HUES48 (cell line): ENCODE measurements around the gene GAB2.

Experiments used
- H3K27ac ChIP-seq: one replicate; pipeline ENCODE4 v1.7.0; 2013; ENCODE audit warnings: low read depth, low read length, inconsistent platforms
- H3K27me3 ChIP-seq: 2 replicates; pipeline ENCODE4 v1.6.1; 2013; ENCODE audit warnings: mild to moderate bottlenecking, low read length; ENCODE audit not compliant: control insufficient read depth, insufficient read depth
- H3K36me3 ChIP-seq: 2 replicates; pipeline ENCODE4 v1.6.1; 2013; ENCODE audit warnings: low read length; ENCODE audit not compliant: control insufficient read depth, insufficient read depth
- H3K4me1 ChIP-seq: 2 replicates; pipeline ENCODE4 v1.6.1; 2013; ENCODE audit warnings: mild to moderate bottlenecking, low read length; ENCODE audit not compliant: control insufficient read depth, insufficient read depth
- H3K4me3 ChIP-seq: 2 replicates; pipeline ENCODE4 v1.5.1; 2013; ENCODE audit warnings: mild to moderate bottlenecking, low read depth, low read length
- H3K9ac ChIP-seq: 2 replicates; pipeline ENCODE4 v1.6.1; 2013; ENCODE audit warnings: mild to moderate bottlenecking, low read depth, low read length, moderate library complexity
- H3K9me3 ChIP-seq: 2 replicates; pipeline ENCODE4 v1.6.1; 2013; ENCODE audit warnings: low read length; ENCODE audit not compliant: control insufficient read depth, insufficient read depth

Gene GAB2

GRCh38 chr11:78351979-78352841 is 65.4 kb downstream of the GAB2 start:
- no peak overlapping the region for H3K9ac ChIP-seq
- H3K36me3 ChIP-seq = no peaks in the 10 kb centered on the region
- no peak overlapping the region for H3K4me3 ChIP-seq
- H3K27me3 ChIP-seq = no peaks in the 10 kb centered on the region
- H3K4me1 ChIP-seq = peaks cover 16% of the 10 kb centered on the region
- H3K27ac ChIP-seq = no peak overlapping the region
- no peaks in the 10 kb centered on the region for H3K9me3 ChIP-seq

- Histone ChIP-seq H3K9ac (no peak overlapping the region), H3K4me3 (no peak overlapping the region), H3K9me3 (no peaks in the 10 kb centered on the region), H3K27me3 (no peaks in the 10 kb centered on the region), H3K4me1 (peaks cover 16% of the 10 kb centered on the region), H3K36me3 (no peaks in the 10 kb centered on the region), H3K27ac (peak overlapping the region; percentile 17)
These were observed 66.4 kb downstream of the GAB2 start for GRCh38 chr11:78351193-78351592.

- Histone ChIP-seq H3K9ac (no peak overlapping the region), H3K4me1 (peaks cover 16% of the 10 kb centered on the region), H3K9me3 (no peaks in the 10 kb centered on the region), H3K27me3 (no peaks in the 10 kb centered on the region), H3K4me3 (no peak overlapping the region), H3K27ac (peak overlapping the region; percentile 17), H3K36me3 (no peaks in the 10 kb centered on the region)
These were observed 66.9 kb downstream of the GAB2 start for GRCh38 chr11:78350646-78351165.

GRCh38 chr11:78350091-78350645 is 67.5 kb downstream of the GAB2 start:
- H3K27ac ChIP-seq = peak overlapping the region; percentile 17
- no peaks in the 10 kb centered on the region for H3K36me3 ChIP-seq
- H3K27me3 ChIP-seq = no peaks in the 10 kb centered on the region
- no peaks in the 10 kb centered on the region for H3K9me3 ChIP-seq
- H3K9ac ChIP-seq = peak overlapping the region; percentile 6; the same call in 1 of the 2 replicates
- H3K4me3 ChIP-seq = no peak overlapping the region
- H3K4me1 ChIP-seq = peaks cover 16% of the 10 kb centered on the region

GRCh38 chr11:78349624-78350023 is 68.0 kb downstream of the GAB2 start:
- Histone ChIP-seq H3K4me3 (no peak overlapping the region), H3K27me3 (no peaks in the 10 kb centered on the region), H3K36me3 (no peaks in the 10 kb centered on the region), H3K27ac (no peak overlapping the region), H3K4me1 (peaks cover 16% of the 10 kb centered on the region), H3K9ac (no peak overlapping the region), H3K9me3 (no peaks in the 10 kb centered on the region)

DNA sequence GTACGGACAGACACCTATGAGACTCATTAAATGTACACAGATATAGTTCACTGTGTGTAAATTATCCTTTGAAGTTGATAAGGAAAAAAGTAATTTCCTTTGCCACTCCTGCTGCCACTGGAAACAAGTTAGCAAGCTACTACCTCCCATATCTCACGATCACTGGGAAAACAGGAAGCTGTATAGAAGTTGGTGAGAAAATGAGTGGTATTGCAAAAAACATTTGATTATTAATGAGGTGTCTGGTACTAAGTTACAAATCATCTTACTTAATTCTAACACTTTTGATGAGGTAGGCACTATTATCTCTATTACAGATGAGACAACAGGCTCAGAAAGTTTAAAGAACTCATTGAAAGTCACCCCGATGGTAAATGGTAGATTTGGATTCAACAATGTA is 68.5 kb downstream of the GAB2 start:
- H3K27me3 ChIP-seq = no peaks in the 10 kb centered on the region
- no peak overlapping the region for H3K4me3 ChIP-seq
- H3K36me3 ChIP-seq = no peaks in the 10 kb centered on the region
- H3K4me1 ChIP-seq = peaks cover 16% of the 10 kb centered on the region
- no peaks in the 10 kb centered on the region for H3K9me3 ChIP-seq
- H3K27ac ChIP-seq = no peak overlapping the region
- H3K9ac ChIP-seq = no peak overlapping the region

DNA sequence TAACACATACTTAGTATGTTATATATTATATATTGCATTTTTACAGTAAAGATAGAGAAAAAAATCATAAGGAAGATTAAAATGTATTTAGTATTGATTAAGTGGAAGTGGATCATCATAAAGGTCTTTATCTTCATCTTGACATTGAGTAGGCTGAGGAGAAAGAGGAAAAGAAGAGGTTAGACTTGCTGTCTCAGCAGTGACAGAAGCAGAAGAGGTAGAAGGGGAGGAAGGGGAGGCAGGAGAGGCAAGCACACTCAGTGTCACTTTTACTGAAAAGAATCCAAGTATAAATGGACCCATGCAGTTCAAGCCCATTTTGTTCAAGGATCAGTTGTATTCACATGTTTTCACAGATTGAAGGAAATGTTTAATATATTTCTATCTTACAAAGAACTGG is 69.7 kb downstream of the GAB2 start:
- H3K27ac ChIP-seq = no peak overlapping the region
- H3K9ac ChIP-seq = no peak overlapping the region
- H3K4me1 ChIP-seq = peaks cover 16% of the 10 kb centered on the region
- H3K9me3 ChIP-seq = no peaks in the 10 kb centered on the region
- no peaks in the 10 kb centered on the region for H3K27me3 ChIP-seq
- no peaks in the 10 kb centered on the region for H3K36me3 ChIP-seq
- H3K4me3 ChIP-seq = no peak overlapping the region

GRCh38 chr11:78346799-78347198 is 70.8 kb downstream of the GAB2 start:
- Histone ChIP-seq H3K9me3 (no peaks in the 10 kb centered on the region), H3K36me3 (no peaks in the 10 kb centered on the region), H3K4me3 (no peak overlapping the region), H3K4me1 (peaks cover 16% of the 10 kb centered on the region), H3K9ac (no peak overlapping the region), H3K27me3 (no peaks in the 10 kb centered on the region), H3K27ac (no peak overlapping the region)

GRCh38 chr11:78345450-78345849 is 72.2 kb downstream of the GAB2 start:
- Histone ChIP-seq H3K9me3 (no peaks in the 10 kb centered on the region), H3K36me3 (no peaks in the 10 kb centered on the region), H3K4me3 (no peak overlapping the region), H3K9ac (no peak overlapping the region), H3K4me1 (peaks cover 10% of the 10 kb centered on the region), H3K27me3 (no peaks in the 10 kb centered on the region), H3K27ac (no peak overlapping the region)

DNA sequence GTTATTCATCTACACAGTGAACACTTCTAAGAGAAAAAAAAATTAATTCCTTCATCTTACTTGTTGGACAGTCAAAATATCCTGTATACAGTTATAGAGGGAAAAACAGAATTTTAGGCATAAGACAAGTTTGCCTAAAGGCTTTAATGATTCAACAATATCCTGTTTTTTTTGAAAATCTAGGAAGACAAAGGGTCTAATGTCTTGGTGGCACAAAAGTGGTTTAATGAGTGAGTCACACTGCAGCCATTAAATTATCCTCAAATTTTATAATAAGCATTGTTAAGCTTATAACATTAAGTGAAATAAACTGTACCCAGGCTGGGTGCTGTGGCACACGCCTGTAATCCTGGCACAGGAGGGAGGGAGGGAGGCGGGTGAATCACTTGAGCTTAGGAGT is 72.9 kb downstream of the GAB2 start:
- H3K36me3 ChIP-seq = no peaks in the 10 kb centered on the region
- no peak overlapping the region for H3K9ac ChIP-seq
- no peak overlapping the region for H3K4me3 ChIP-seq
- H3K27me3 ChIP-seq = no peaks in the 10 kb centered on the region
- peaks cover 3% of the 10 kb centered on the region; the same call in 1 of the 2 replicates for H3K4me1 ChIP-seq
- no peak overlapping the region for H3K27ac ChIP-seq
- no peaks in the 10 kb centered on the region for H3K9me3 ChIP-seq

DNA sequence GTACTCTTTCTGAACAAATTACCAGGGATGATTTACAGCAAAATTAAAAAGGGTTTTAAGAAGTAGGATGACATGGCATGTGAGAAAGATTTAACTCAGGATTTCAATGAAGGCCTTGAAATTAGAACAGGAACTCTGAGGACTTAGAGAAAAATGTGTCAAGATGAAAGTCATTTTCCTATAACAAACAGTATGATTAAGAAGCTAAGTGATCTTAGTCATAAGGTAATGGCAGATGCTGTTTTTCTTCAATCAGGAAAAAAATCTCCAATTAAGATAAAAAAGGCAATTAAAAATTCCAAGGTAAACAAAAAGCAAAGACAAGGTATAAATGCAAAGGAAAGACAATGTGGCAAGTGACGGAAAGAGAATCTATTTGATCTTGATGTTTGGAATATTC is 73.5 kb downstream of the GAB2 start:
- H3K4me1 ChIP-seq = no peaks in the 10 kb centered on the region
- no peak overlapping the region for H3K27ac ChIP-seq
- no peak overlapping the region for H3K4me3 ChIP-seq
- no peaks in the 10 kb centered on the region for H3K36me3 ChIP-seq
- H3K9ac ChIP-seq = no peak overlapping the region
- no peaks in the 10 kb centered on the region for H3K9me3 ChIP-seq
- H3K27me3 ChIP-seq = no peaks in the 10 kb centered on the region
